Measurements from ENCODE around the gene F12. TPM values are rescaled to one million over a fixed set of nuclear protein-coding genes. Genes with fewer than 3 reads are reported as not detected.

F12 gene
- total and polyA plus RNA-seq, 10 donors: 0.60 to 2.3 (median 1.1) TPM

GRCh38 chr5:177380805-177381126 lies 28.6 kb downstream of the F12 start:
- intact Hi-C loops (cut with DNase I; ENCODE audit: low total_unique reads): no loop called here
- Histone ChIP-seq H3K36me3 (no peaks in the 10 kb centered on the region), H3K9me3 (no peaks in the 10 kb centered on the region), H3K27me3 (replicated peaks in 1 of 7) (peaks cover 0 to 17% (median 0%) of the 10 kb centered on the region in 7 donors), H3K27ac (no peak overlapping the region), H3K4me1 (peaks cover 0 to 33% (median 2%) of the 10 kb centered on the region in 6 donors), H3K4me3 (no peak overlapping the region)
- no peak for DNase-seq
- TF ChIP-seq, protein P1, sequence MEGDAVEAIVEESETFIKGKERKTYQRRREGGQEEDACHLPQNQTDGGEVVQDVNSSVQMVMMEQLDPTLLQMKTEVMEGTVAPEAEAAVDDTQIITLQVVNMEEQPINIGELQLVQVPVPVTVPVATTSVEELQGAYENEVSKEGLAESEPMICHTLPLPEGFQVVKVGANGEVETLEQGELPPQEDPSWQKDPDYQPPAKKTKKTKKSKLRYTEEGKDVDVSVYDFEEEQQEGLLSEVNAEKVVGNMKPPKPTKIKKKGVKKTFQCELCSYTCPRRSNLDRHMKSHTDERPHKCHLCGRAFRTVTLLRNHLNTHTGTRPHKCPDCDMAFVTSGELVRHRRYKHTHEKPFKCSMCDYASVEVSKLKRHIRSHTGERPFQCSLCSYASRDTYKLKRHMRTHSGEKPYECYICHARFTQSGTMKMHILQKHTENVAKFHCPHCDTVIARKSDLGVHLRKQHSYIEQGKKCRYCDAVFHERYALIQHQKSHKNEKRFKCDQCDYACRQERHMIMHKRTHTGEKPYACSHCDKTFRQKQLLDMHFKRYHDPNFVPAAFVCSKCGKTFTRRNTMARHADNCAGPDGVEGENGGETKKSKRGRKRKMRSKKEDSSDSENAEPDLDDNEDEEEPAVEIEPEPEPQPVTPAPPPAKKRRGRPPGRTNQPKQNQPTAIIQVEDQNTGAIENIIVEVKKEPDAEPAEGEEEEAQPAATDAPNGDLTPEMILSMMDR (IDR thresholded peaks at IDR 0.05 in 8 of 11, conservative IDR thresholded peaks at IDR 0.05 in 3 of 11): no peak
- TF ChIP-seq POLR2A (IDR thresholded peaks at IDR 0.05): no peak
- TF ChIP-seq POLR2AphosphoS5 (IDR thresholded peaks at IDR 0.05): no peak
- WGBS, 5 donors: 89 to 100% (median 96%) methylated on average over 6 of the region's 6 CpGs

DNA sequence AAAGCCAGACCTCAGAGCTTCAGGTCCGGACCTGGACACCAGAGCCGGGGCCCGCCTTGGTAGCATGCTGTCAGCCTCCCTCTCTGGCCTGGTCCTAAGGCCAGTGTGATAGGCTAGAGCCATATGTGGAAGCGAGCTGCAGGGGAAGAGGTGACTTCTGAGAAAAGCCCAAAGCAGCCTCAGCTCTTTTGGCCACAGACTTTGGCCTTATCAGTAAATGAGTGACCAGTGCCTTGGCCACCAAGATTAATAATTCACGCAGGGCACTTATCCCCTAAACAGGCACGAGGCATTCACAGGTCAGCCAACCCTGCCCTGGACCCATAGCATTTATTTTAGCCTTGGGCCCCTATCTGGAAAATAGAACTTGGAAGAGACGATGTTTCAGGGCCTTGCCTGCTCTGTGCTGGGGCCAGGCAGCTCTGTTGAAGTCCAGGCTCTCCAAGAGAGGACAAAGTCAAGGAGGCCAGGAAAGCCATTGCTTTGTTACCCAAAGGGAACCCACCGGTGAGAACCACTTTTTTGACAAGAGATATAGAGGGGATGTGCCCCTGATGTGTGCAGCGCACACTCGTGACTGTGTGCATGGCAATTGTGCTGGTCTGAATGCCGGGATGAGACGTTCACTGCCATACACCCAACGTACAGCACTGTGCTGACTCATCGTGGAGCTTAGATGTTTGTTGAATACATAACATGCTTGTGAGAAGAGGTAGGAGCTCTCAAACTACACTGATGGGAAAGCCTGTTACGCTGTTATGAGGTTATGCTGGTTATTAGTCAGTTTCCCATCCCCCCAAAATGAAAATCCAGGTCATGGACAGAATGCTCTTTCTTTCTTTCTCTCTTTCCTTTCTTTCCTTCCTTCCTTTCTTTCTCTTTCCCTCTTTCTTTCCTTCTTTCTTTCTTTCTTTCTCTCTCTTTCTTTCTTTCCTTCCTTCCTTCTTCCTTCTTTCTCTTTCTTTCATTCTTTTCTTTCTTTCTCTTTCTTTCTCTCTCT lies 30.2 kb downstream of the F12 start:
- Histone ChIP-seq H3K4me1 (peaks cover 0 to 32% (median 3%) of the 10 kb centered on the region in 6 donors), H3K27me3 (replicated peaks in 1 of 7) (peaks cover 0 to 14% (median 0%) of the 10 kb centered on the region in 7 donors), H3K4me3 (no peak overlapping the region), H3K36me3 (peaks cover 0 to 7% (median 0%) of the 10 kb centered on the region in 6 donors), H3K9me3 (no peaks in the 10 kb centered on the region), H3K27ac (no peak overlapping the region)
- intact Hi-C loops (cut with DNase I; ENCODE audit: low total_unique reads): no loop called here
- no peak for DNase-seq
- 71 to 75% (median 72%) methylated on average over 12 to 15 of the region's 15 CpGs for WGBS, 5 donors
- TF ChIP-seq, protein P1 (IDR thresholded peaks at IDR 0.05 in 8 of 11, conservative IDR thresholded peaks at IDR 0.05 in 3 of 11): no peak
- no peak for TF ChIP-seq POLR2AphosphoS5 (IDR thresholded peaks at IDR 0.05)
- TF ChIP-seq POLR2A (IDR thresholded peaks at IDR 0.05): no peak

GRCh38 chr5:177377851-177378776 lies 31.2 kb downstream of the F12 start:
- Histone ChIP-seq H3K27ac (no peak overlapping the region), H3K36me3 (peaks cover 0 to 18% (median 3%) of the 10 kb centered on the region in 6 donors), H3K9me3 (no peaks in the 10 kb centered on the region), H3K4me1 (peaks cover 5 to 42% (median 14%) of the 10 kb centered on the region in 6 donors), H3K27me3 (replicated peaks in 1 of 7) (peaks cover 0 to 8% (median 0%) of the 10 kb centered on the region in 7 donors), H3K4me3 (no peak overlapping the region)
- intact Hi-C loops (cut with DNase I; ENCODE audit: low total_unique reads): no loop called here
- 83 to 93% (median 89%) methylated on average over 5 to 8 of the region's 8 CpGs for WGBS, 5 donors
- DNase-seq: no peak
- no peak for TF ChIP-seq POLR2A (IDR thresholded peaks at IDR 0.05)
- TF ChIP-seq POLR2AphosphoS5 (IDR thresholded peaks at IDR 0.05): no peak
- TF ChIP-seq, protein P1 (IDR thresholded peaks at IDR 0.05 in 8 of 11, conservative IDR thresholded peaks at IDR 0.05 in 3 of 11): no peak
